GM12873 (cell line): ENCODE results near the gene OR6M1.

ENCODE experiments used
- CTCF ChIP-seq: IDR thresholded peaks from 2 replicates; pipeline ENCODE4 v1.5.1; 2012; ENCODE audit warnings: low read depth, mild to moderate bottlenecking, moderate library complexity, low read length, control low read depth; ENCODE audit not compliant: insufficient read depth; ENCODE audit errors: missing control alignments

OR6M1 gene

DNA sequence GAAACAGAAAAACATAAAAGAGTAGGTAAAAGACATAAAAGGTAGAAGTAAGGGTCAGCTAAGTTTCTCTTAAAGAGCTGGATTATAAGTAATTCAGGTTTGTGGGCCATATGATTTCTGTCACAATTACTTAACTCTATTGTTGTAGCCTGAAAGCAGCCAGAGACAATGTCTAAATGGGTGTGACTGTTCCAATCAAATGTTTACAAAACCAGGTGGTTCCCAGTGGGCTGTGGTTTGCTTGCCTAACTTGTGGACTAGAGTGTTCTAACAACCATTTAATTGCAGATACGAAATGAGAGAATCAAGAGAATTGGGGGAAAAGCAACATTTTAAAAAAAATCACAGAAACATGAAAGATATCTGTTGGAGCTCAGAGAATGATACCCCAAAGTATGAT is 22.6 kb downstream of the OR6M1 start:
- TF ChIP-seq CTCF = no peak

- no peak for TF ChIP-seq CTCF
Measured at GRCh38 chr11:123778511-123778910, 27.6 kb downstream of the OR6M1 start.

- no peak for TF ChIP-seq CTCF
Measured at GRCh38 chr11:123775715-123776549, 30.2 kb downstream of the OR6M1 start.

- TF ChIP-seq CTCF = no peak
Measured at GRCh38 chr11:123775289-123775688, 30.9 kb downstream of the OR6M1 start.

- no peak for TF ChIP-seq CTCF
Measured at GRCh38 chr11:123773959-123774358, 32.2 kb downstream of the OR6M1 start.

DNA sequence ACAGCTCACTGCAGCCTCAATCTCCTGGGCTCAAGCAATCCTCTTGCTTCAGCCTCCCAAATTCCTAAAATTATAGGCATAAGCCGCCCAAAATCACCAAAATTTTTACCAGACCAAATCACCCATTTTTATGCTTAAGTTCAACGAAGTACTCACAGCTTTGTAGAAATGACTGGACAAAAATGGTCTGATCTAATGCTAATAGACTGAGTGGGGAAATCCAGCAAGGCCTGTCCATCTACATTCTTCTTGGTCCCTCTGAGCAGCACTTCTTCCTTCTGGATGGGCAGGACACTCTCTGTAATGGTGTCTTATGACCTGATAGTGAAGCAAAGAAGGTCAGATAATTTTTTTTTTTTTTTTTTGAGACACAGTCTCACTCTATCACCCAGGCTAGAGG is 33.1 kb downstream of the OR6M1 start:
- TF ChIP-seq CTCF = no peak

GRCh38 chr11:123771664-123772063 is 34.5 kb downstream of the OR6M1 start:
- TF ChIP-seq CTCF = no peak
